ENCODE measurements around the gene MAP2K3.

MAP2K3 gene

GRCh38 chr17:21251337-21252010 lies 33.0 kb upstream of the MAP2K3 start:
- H3K27ac ChIP-seq = no peak overlapping the region
- in situ Hi-C loops (cut with HindIII; ENCODE audit: low pct_ligation_motif_present, low sequenced_read_pairs) = no loop called here
- H3K27me3 ChIP-seq (replicated peaks) = no peaks in the 10 kb centered on the region
- H3K4me3 ChIP-seq (ENCODE audit: low read depth, low read length) = no peak overlapping the region
- DNase-seq = no peak
- TF ChIP-seq CTCF (IDR thresholded peaks at IDR 0.05; ENCODE audit: low read depth, low read length, missing control alignments) = no peak
- H3K36me3 ChIP-seq (replicated peaks) = no peaks in the 10 kb centered on the region

GRCh38 chr17:21252289-21252795 lies 32.2 kb upstream of the MAP2K3 start:
- H3K36me3 ChIP-seq (replicated peaks) = no peaks in the 10 kb centered on the region
- H3K27ac ChIP-seq = no peak overlapping the region
- H3K27me3 ChIP-seq (replicated peaks) = no peaks in the 10 kb centered on the region
- peak overlapping the region; percentile 54 for H3K4me3 ChIP-seq (ENCODE audit: low read depth, low read length)
- in situ Hi-C loops (cut with HindIII; ENCODE audit: low pct_ligation_motif_present, low sequenced_read_pairs) = no loop called here
- no peak for DNase-seq
- TF ChIP-seq CTCF (IDR thresholded peaks at IDR 0.05; ENCODE audit: low read depth, low read length, missing control alignments) = no peak

- H3K4me3 ChIP-seq (ENCODE audit: low read depth, low read length) = peak within 1 kb of the TSS; percentile 54
- DNase-seq = peak; percentile 71
- no peak for TF ChIP-seq CTCF (IDR thresholded peaks at IDR 0.05; ENCODE audit: low read depth, low read length, missing control alignments)
- in situ Hi-C loops (cut with HindIII; ENCODE audit: low pct_ligation_motif_present, low sequenced_read_pairs) = no loop called here
- H3K27me3 ChIP-seq (replicated peaks) = no peaks in the 10 kb centered on the region
- H3K36me3 ChIP-seq (replicated peaks) = no peaks in the 10 kb centered on the region
- no peak within 1 kb of the TSS for H3K27ac ChIP-seq
Observed at GRCh38 chr17:21252796-21253645, 31.5 kb upstream of the MAP2K3 start, which contains the start of gene NATD1. NATD1 (minus strand) TSS chr17:21253410; CDS start chr17:21253264, 146 bp downstream.

GRCh38 chr17:21253646-21254441 lies 30.7 kb upstream of the MAP2K3 start:
- no peak for TF ChIP-seq CTCF (IDR thresholded peaks at IDR 0.05; ENCODE audit: low read depth, low read length, missing control alignments)
- Histone ChIP-seq H3K27me3 (replicated peaks) (no peaks in the 10 kb centered on the region), H3K4me3 (ENCODE audit: low read depth, low read length) (peak overlapping the region; percentile 54), H3K36me3 (replicated peaks) (no peaks in the 10 kb centered on the region), H3K27ac (no peak overlapping the region)
- in situ Hi-C loops (cut with HindIII; ENCODE audit: low pct_ligation_motif_present, low sequenced_read_pairs) = no loop called here
- no peak for DNase-seq

GRCh38 chr17:21258593-21258992 lies 25.9 kb upstream of the MAP2K3 start:
- in situ Hi-C loops (cut with HindIII; ENCODE audit: low pct_ligation_motif_present, low sequenced_read_pairs) = no loop called here
- H3K4me3 ChIP-seq (ENCODE audit: low read depth, low read length) = no peak overlapping the region
- no peak for TF ChIP-seq CTCF (IDR thresholded peaks at IDR 0.05; ENCODE audit: low read depth, low read length, missing control alignments)
- H3K27me3 ChIP-seq (replicated peaks) = no peaks in the 10 kb centered on the region
- H3K36me3 ChIP-seq (replicated peaks) = no peaks in the 10 kb centered on the region
- H3K27ac ChIP-seq = no peak overlapping the region
- no peak for DNase-seq
